DOHH2 (cell line): ENCODE results near the gene SEPTIN10.

ENCODE experiments used
- CTCF ChIP-seq: fragments of 200-600 bp; sonication (generic); IDR thresholded peaks from one replicate; pipeline ENCODE4 v1.5.1; 2014; ENCODE audit warnings: antibody characterized with exemption, mild to moderate bottlenecking, low read depth, low read length; ENCODE audit not compliant: poor library complexity, severe bottlenecking
- EZH2phosphoT487 ChIP-seq: fragments of 200-600 bp; sonication (generic); IDR thresholded peaks from 2 replicates; pipeline ENCODE4 v1.6.1; 2017; ENCODE audit warnings: borderline replicate concordance, mild to moderate bottlenecking, antibody characterized with exemption, low read length, moderate library complexity, mixed read lengths

GRCh38 chr2:109563288-109563687 lies 50.5 kb downstream of the SEPTIN10 start:
- TF ChIP-seq CTCF (no peak), EZH2phosphoT487 (no peak)
